Measurements from ENCODE around the gene LTBP2.
A peak's percentile ranks its signal among the peaks of the same experiment; 100 is the strongest.

Gene LTBP2

DNA sequence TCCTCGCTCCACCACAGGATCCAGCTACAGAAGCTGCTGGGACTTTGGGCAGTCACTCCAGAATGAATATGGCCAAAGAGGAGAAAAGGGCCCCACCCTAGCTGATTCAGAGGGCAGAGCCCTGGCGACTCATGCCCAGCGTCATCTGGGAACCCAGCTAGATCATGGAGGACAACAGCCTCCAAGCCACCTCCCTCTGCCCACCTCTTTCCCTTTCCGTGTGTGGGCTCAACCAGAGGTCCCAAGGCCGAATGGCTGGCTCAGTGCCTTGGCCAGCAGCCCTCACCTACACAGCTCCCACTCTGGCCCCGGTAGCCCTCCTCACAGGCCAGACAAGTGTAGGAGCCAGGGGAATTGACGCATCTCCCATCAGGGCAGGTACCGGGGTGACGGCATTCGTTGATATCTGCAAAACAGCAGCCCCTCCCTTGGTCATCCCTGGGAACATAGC, 101.1 kb downstream of the LTBP2 start:
- no peak for DNase-seq
- H3K36me3 ChIP-seq, result no peaks in the 10 kb centered on the region

DNA sequence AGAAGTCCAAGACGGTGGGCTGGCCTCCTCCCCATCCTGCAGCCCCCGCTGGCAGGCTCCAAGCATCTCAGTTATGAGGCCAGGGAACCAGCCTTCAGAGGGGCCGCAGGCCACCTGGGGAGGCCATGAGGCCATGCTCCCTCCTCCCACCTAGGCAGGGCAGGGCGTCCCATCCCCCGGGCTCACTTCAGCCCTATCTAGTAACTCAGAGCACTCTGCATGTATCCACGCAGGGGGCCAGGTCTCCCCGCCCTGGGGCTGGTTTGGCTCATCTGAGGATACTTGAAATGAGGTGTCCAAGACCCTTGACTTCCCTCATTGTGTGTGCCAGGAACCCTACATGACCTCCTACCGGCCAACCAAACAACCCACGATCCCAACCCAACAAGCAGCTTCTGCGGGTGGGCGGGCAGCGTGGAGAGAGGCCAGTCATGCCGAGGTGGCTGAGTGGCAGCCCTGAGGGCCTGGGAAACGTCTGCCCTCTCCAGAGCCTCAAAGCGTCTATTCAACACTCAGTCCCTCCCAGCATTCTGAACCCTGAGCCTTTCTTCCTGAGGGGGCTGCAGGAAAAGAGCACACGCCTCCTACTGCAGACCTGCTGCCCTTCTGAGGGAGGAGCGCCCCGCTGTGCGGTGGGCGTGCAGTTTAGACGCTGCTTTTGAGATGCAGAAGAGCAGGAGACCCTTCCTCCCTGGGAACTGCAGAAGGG, 101.7 kb downstream of the LTBP2 start:
- no peak overlapping the region for H3K27ac ChIP-seq
- TF ChIP-seq, protein P1, sequence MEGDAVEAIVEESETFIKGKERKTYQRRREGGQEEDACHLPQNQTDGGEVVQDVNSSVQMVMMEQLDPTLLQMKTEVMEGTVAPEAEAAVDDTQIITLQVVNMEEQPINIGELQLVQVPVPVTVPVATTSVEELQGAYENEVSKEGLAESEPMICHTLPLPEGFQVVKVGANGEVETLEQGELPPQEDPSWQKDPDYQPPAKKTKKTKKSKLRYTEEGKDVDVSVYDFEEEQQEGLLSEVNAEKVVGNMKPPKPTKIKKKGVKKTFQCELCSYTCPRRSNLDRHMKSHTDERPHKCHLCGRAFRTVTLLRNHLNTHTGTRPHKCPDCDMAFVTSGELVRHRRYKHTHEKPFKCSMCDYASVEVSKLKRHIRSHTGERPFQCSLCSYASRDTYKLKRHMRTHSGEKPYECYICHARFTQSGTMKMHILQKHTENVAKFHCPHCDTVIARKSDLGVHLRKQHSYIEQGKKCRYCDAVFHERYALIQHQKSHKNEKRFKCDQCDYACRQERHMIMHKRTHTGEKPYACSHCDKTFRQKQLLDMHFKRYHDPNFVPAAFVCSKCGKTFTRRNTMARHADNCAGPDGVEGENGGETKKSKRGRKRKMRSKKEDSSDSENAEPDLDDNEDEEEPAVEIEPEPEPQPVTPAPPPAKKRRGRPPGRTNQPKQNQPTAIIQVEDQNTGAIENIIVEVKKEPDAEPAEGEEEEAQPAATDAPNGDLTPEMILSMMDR (IDR thresholded peaks at IDR 0.05; ENCODE audit: low read depth, low read length), result no peak
- H3K27me3 ChIP-seq (ENCODE audit: insufficient read depth, low read depth, severe bottlenecking), result no peaks in the 10 kb centered on the region
- no peak overlapping the region for H3K4me3 ChIP-seq (ENCODE audit: low read depth, low read length)
- no peaks in the 10 kb centered on the region for H3K9me3 ChIP-seq (ENCODE audit: severe bottlenecking)
- no peaks in the 10 kb centered on the region for H3K36me3 ChIP-seq
- no peak for DNase-seq

More for the DNA sequence above, 101.1 kb downstream of the LTBP2 start:
- no peaks in the 10 kb centered on the region for H3K27me3 ChIP-seq (ENCODE audit: insufficient read depth, low read depth, severe bottlenecking)
- H3K4me3 ChIP-seq (ENCODE audit: low read depth, low read length), result no peak overlapping the region
- H3K9me3 ChIP-seq (ENCODE audit: severe bottlenecking), result no peaks in the 10 kb centered on the region
- H3K27ac ChIP-seq, result no peak overlapping the region
- TF ChIP-seq, protein P1 (IDR thresholded peaks at IDR 0.05; ENCODE audit: low read depth, low read length), result no peak

DNA sequence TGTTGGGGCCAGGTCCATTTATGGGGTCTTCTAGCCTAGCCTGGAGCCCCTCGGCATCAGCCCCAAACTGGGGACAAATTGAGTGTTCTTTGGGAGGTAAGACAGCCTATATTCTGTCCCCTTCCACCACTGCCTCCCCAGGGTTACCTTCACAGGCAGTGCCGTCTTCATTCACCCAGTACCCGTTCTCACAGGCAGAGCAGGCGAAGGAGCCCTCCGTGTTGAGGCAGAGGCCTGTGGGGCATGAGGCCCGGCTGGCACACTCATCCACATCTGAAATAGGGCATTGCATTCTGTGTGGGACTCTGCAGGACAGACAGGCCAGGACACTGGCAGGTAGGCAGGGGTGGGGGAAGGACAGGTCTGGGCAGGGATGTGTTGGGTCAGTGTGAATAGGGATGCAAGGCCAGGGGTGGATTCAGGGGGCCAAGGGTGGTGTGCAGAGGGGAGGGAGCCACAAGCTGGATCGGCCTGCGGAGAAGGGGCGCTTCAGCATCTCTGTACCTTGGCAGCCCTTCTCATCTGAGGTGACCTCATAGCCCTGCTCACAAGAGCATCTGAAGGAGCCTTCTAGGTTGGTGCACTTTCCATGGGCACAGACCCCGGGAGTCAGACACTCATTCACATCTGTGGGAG, 102.3 kb downstream of the LTBP2 start:
- H3K27me3 ChIP-seq (ENCODE audit: insufficient read depth, low read depth, severe bottlenecking), result no peaks in the 10 kb centered on the region
- no peak overlapping the region; the same call in 1 of the 2 replicates for H3K27ac ChIP-seq
- no peak for DNase-seq
- TF ChIP-seq, protein P1 (IDR thresholded peaks at IDR 0.05; ENCODE audit: low read depth, low read length), result no peak
- no peaks in the 10 kb centered on the region for H3K36me3 ChIP-seq
- no peaks in the 10 kb centered on the region for H3K9me3 ChIP-seq (ENCODE audit: severe bottlenecking)
- no peak overlapping the region for H3K4me3 ChIP-seq (ENCODE audit: low read depth, low read length)

DNA sequence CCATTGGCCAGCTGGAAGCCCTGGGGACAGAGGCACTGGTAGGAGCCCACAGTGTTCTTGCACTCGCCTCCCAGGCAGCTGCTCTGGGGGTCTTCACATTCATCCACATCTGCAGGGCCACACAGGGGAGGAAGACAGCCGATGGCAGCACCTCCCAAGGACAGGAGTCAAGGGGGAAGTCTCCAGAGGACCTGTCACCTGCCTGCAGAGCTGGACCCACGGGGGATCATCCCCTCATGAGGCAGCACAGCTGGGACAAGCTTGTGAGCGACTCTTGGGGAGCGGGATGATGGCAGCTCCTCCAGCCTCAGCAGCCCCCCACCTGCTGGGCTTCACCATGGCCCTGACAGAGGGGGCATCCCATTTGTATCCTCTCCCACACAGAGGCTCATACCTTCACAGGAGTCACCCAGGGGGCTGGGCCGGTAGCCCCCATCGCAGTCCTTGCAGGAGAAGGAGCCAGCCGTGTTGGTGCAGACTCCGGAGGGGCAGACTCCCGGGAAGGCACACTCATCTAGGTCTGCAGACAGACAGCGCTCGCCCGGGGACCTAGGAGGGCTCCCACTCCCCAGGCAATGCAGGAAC, 103.1 kb downstream of the LTBP2 start:
- H3K9me3 ChIP-seq (ENCODE audit: severe bottlenecking), result no peaks in the 10 kb centered on the region
- no peak for DNase-seq
- TF ChIP-seq, protein P1 (IDR thresholded peaks at IDR 0.05; ENCODE audit: low read depth, low read length), result no peak
- H3K27ac ChIP-seq, result no peak overlapping the region
- no peak overlapping the region for H3K4me3 ChIP-seq (ENCODE audit: low read depth, low read length)
- H3K27me3 ChIP-seq (ENCODE audit: insufficient read depth, low read depth, severe bottlenecking), result no peaks in the 10 kb centered on the region
- H3K36me3 ChIP-seq, result no peaks in the 10 kb centered on the region

DNA sequence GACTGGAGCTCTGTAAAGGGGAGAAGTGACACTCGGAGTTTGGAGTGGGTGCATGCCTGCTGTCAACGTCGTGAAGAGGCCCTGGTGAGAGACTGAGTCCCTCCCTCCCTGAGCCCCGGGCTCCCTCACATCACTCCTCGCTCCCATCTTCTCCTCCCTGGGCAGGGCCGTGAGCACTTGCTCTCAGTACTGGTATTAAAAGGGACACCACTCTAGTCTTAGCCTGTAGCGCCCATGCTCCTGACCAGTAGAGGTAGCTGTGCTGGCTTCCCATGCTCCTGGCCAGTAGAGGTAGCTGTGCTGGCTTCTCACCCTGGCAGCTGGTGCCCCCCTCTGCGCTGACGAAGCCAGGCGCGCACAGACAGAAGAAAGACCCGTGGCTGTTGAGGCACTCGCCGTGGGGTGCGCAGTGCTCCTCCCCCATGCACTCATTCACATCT, 103.7 kb downstream of the LTBP2 start:
- Histone ChIP-seq H3K36me3 (no peaks in the 10 kb centered on the region), H3K4me3 (ENCODE audit: low read depth, low read length) (no peak overlapping the region), H3K27ac (no peak overlapping the region), H3K27me3 (ENCODE audit: insufficient read depth, low read depth, severe bottlenecking) (no peaks in the 10 kb centered on the region), H3K9me3 (ENCODE audit: severe bottlenecking) (no peaks in the 10 kb centered on the region)
- peak; percentile 88 for DNase-seq
- TF ChIP-seq, protein P1 (IDR thresholded peaks at IDR 0.05; ENCODE audit: low read depth, low read length), result peak; percentile 99

All from WERI-Rb-1 (cell line).